Stimulated activated CD8-positive, alpha-beta memory T cell treated with anti-CD3 and anti-CD28 coated beads, Interleukin-15, amount 100 ng/mL, for 1 hour (primary cell): ENCODE measurements around the gene BCO2.
"Not testable (repeated sequence)": the region's sequence is repeated elsewhere in the genome, so short reads cannot be mapped to it uniquely, and the experiment has no call there.

ENCODE experiments used
- DNase-seq: peaks from one replicate; pipeline ENCODE4 v3.0.0-alpha.2; 2020; ENCODE audit warnings: low read depth

The BCO2 gene

GRCh38 chr11:112174789-112175598, at the start of gene BCO2:
TSS of gene BCO2 (plus strand) at chr11:112175512. CDS start at chr11:112175602, 90 bp downstream.
- DNase-seq = no peak

DNA sequence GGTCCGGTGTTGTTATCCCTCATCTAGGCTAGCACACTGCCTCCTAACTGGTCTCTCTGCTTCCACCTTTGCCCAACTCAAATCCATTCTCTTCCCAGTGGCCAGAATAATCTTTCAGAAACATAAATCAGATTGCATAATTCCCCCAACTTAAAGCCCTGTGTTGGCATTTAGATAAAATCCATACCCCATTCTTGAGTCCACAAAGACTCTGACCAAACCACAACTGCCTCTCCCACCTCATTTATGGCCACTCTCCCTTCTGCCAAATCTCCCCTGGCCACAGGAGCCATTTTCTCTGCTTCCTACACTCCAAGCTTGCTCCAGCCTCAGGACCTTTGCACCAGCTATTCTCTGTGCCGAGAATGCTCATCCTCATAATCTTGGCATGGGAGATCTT, 48.3 kb upstream of the BCO2 start:
- no peak for DNase-seq

DNA sequence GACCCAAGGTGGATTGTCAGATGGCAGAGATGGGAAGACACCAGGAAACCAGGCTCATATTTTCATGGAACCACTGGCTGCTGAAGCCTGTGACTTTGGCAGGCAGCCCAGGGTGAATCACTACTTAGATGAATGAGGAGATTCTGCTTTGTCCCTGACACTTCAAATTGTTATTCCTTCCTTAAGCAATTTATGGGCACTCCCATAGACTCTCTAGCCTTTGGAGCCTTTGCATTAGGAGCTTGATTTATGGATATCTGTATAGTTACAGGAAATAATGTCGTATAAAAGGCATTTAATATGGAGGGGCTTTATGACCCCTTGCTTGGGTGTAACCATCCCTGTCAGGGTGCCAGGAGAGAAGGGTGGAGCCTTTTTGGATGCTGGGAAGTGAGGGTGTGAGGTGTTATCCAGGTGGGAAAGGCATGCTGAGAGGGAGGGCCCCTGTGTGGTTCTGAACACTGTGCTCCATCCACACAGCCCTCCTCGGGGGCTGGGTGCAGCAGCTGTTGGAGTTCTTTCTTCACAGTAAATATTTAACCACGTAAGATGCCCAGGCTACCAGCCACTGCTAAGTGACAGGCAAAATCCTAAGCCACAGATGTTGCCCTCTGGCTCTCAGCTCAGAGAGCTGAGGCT, 46.7 kb upstream of the BCO2 start:
- DNase-seq = no peak

GRCh38 chr11:112129656-112130055, 45.7 kb upstream of the BCO2 start:
- no peak for DNase-seq

- no peak for DNase-seq
Observed at GRCh38 chr11:112132737-112133136, 42.6 kb upstream of the BCO2 start.

- DNase-seq = no peak
Observed at GRCh38 chr11:112134473-112134872, 40.8 kb upstream of the BCO2 start.

- DNase-seq = no peak
Observed at GRCh38 chr11:112143597-112143996, 31.7 kb upstream of the BCO2 start.

- no peak for DNase-seq
Observed at GRCh38 chr11:112150517-112150916, 24.8 kb upstream of the BCO2 start.

GRCh38 chr11:112156153-112156955, 19.0 kb upstream of the BCO2 start:
- DNase-seq = no peak

DNA sequence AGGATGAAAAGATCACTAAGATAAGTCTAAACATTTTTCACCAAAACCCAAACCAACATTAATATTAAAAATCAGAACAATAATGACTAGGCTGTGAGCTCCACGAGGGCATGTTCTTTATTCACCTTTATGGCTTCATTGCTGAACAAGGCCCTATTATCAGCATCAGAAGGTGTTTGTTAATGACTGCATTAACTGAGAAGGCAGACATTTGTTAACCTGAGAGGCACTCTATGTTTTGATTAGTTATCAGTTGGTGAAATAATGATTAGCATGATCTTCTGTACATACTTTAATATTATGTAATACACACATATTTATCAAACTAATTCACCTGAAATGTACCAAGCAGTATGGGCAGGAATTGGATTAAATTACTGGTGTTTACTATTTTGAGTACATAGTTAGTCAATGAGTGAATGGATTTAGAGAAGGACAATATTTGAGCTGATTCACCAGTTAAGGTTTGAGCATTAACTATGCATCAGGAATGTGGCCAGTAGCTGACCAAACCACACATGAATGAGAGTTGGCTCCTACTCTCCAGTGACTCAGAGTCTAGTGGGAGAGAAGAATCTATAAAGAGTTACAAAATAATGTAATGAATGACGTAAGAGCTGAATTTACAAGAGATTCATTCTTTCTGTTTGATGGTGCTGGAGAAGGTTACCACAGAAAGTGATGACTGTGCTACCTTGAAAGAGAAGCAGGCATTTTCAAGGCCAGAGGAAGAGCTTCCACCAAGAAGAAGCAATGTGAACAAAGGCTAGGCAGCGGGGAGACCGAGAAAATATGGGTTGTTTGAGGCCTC, 18.2 kb upstream of the BCO2 start:
- DNase-seq = no peak

GRCh38 chr11:112159098-112160065, 15.9 kb upstream of the BCO2 start:
- no peak for DNase-seq

GRCh38 chr11:112160091-112160848, 15.0 kb upstream of the BCO2 start:
- DNase-seq = no peak

- no peak for DNase-seq
Observed at GRCh38 chr11:112161012-112161411, 14.3 kb upstream of the BCO2 start.

DNA sequence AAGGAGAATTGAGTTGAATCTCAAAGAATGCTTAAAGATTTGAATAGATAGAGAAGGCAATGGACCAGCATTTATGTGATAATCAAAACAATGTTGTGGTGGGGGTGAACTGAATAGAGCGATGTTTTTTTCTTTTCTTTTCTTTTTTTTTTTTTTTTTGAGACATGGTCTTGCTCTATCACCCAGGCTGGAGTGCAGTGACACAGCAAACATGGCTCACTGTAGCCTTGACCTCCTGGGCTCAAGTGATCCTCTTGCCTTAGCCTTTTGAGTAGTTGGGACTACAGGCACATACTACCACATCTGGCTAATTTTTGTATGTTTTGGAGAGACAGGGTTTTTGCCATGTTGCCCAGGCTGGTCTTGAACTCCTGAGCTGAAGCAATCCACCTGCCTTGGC, 13.1 kb upstream of the BCO2 start:
- not testable (repeated sequence) for DNase-seq

DNA sequence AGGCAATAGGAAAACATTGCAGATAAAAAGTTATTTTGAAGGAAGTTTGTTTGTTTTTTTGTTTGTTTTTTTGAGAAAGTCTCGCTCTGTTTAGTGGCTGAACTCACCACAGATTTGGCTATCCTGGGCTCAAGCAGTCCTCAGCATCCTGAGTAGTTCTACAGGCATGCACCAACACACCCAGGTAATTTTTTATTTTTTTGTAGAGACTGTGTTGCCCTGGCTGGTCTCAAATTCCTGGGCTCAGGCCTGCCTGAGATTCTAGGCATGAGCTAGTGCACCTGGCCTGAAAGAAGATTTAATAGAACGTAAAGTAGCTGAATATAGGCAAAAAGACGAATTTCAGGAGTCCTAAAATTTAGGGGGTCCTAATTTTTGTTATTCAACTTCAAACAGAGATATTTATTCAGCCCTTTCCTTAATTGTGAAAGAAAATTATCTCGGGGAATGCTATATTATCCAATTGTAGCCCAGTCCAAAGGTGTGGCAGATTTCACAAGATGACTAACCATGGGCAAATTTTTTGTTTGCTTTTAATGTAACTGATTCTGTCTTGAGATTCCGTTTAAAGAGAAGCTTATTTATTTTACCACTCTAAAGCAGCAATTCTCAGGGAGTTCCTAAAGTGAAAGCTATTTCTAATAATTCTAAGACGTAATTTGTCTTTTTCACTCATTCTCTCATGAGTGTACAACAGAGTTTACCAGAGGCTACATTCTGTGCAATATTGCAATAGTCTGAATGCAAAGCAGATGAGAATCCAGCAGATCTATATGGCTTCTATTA, 12.4 kb upstream of the BCO2 start:
- no peak for DNase-seq

DNA sequence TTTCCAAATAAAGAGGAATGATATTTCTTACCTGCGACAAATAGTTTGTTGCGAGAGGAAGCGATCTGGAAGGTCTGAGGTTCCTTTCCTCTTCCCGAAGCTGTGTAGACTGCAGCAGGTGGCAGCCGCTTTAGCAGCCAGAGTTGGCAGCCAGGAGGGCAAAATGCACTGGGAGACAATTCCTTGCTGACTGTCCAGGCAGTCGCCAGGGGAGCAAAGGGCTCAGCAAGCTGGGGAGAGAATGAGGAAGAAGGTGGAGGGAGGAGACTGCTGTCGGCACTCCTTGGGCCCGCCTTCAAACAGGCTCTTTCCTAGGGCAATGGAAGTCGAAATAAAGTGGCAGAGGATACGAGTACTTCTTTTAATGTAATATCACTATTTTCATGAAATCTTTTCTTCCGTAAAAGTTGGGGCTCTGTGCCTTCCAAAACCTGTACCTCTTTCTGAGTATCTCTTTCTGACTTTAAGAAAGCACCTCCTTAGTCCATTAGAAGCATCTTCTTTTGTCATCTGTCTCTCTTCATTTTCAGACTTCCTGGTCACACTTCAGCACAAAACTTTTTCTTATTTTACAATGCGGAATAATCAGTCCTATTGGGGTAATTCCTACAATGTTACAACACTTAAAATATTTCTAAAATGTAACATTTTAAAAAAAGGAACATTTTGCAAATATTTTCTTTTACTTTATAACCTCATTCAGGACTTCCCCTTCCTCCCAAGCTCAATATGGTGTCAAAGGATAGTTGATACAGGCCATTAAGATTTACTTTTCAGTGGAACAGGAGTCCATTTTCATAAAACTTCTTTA, 11.2 kb upstream of the BCO2 start, which contains the start of gene IL18:
Gene IL18, minus strand, starts transcription at position 220 of the 811 bp plus-strand sequence. CDS start 9,041 bp downstream, outside the sequence.
- no peak for DNase-seq

DNA sequence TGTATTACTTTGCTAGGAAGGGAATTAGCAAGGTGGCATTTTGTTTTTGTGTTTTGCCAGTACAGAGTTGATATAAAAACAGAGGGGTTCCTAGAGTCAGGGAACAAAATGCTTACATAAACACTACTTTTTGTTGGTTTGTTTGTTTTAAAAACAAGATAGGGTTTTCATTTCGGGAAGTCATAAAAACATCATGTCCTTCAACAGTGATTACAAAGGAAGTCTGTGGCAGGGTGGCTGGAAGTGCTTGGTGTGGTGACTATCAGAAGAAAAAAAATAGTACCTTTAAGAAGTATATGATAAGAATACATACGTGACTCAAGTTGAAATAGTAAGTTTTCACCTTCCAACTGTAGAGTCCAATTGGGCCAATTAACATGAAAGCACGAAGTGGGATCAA, 10.3 kb upstream of the BCO2 start:
- DNase-seq = no peak

GRCh38 chr11:112166562-112166961, 8.8 kb upstream of the BCO2 start:
- DNase-seq = no peak
